SK-N-SH (cell line): ENCODE measurements around the gene SENP1. TPM values are rescaled to one million over a fixed set of nuclear protein-coding genes. Genes with fewer than 3 reads are reported as not detected.

Source experiments
- CTCF ChIA-PET: fragments of 300-600, 350-600 bp; formaldehyde crosslinking; extraction: SDS; loops from one replicate; lab custom pipeline; 2021; lab: Yijun Ruan, JAX
- POLR2A ChIA-PET: fragments of 350-600 bp; sonication (Branson Sonifier 250); formaldehyde crosslinking; extraction: SDS; loops from one replicate; lab custom pipeline; 2020; ENCODE audit warnings: antibody characterized with exemption, inconsistent platforms; lab: Yijun Ruan, JAX
- DNase-seq: peaks from one replicate; pipeline ENCODE4 v3.0.0; 2012
- H2AFZ ChIP-seq: fragments of 200-600 bp; sonication (generic); 2 replicates; pipeline ENCODE4 v1.8.1; 2016; ENCODE audit warnings: antibody characterized with exemption, mild to moderate bottlenecking, low read depth
- H3F3A ChIP-seq: fragments of 200-600 bp; sonication (generic); replicated peaks from 2 replicates; pipeline ENCODE3; 2016; ENCODE audit warnings: antibody characterized with exemption, mild to moderate bottlenecking; ENCODE audit not compliant: insufficient read depth
- H3K27ac ChIP-seq, 2 experiments: fragments of 200-500 bp in 1 of 2; fragments of 200-600 bp in 1 of 2; sonication (Bioruptor generic) in 1 of 2; sonication (generic), shearing (Covaris generic) in 1 of 2; 2 replicates each; pipeline versions ENCODE4 v1.5.1 to v1.6.1; 2014 to 2016; ENCODE audit warnings: low read depth in 2 of 2, inconsistent platforms in 1 of 2, low read length in 1 of 2, mild to moderate bottlenecking in 1 of 2, mixed read lengths in 1 of 2
- H3K27me3 ChIP-seq: fragments of 200-600 bp; sonication (generic), shearing (Covaris generic); 2 replicates; pipeline ENCODE4 v1.6.1; 2016; ENCODE audit warnings: mixed run types; ENCODE audit not compliant: insufficient read depth
- H3K36me3 ChIP-seq, 2 experiments: fragments of 200-500 bp in 1 of 2; fragments of 200-600 bp in 1 of 2; sonication (Bioruptor generic) in 1 of 2; sonication (generic) in 1 of 2; replicated peaks in 1 of 2; 2 replicates each; pipeline versions ENCODE3 to v1.5.1; 2014 to 2016; ENCODE audit warnings: low read length in 1 of 2, mild to moderate bottlenecking in 1 of 2; ENCODE audit not compliant: insufficient read depth in 2 of 2, control insufficient read depth in 1 of 2
- H3K4me1 ChIP-seq, 2 experiments: fragments of 200-500 bp in 1 of 2; fragments of 200-600 bp in 1 of 2; sonication (Bioruptor generic) in 1 of 2; sonication (generic), shearing (Covaris generic) in 1 of 2; 2 replicates each; pipeline versions ENCODE4 v1.5.1 to v1.6.1; 2014 to 2016; ENCODE audit warnings: low read depth in 1 of 2, low read length in 1 of 2, mixed run types in 1 of 2; ENCODE audit not compliant: insufficient read depth in 2 of 2, control insufficient read depth in 1 of 2
- H3K4me2 ChIP-seq: fragments of 200-600 bp; sonication (generic), shearing (Covaris generic); 2 replicates; pipeline ENCODE4 v1.6.1; 2017; ENCODE audit warnings: mixed run types
- H3K4me3 ChIP-seq, 2 experiments: fragments of 200-500 bp in 1 of 2; fragments of 200-600 bp in 1 of 2; sonication (Bioruptor generic) in 1 of 2; sonication (generic), shearing (Covaris generic) in 1 of 2; 2 replicates each; pipeline versions ENCODE4 v1.5.1 to v1.8.1; 2014 to 2016; ENCODE audit warnings: low read depth in 2 of 2, inconsistent platforms in 1 of 2, low read length in 1 of 2, mild to moderate bottlenecking in 1 of 2, mixed read lengths in 1 of 2, moderate library complexity in 1 of 2
- H3K79me2 ChIP-seq: fragments of 200-600 bp; sonication (generic); 2 replicates; pipeline ENCODE4 v1.8.1; 2017; ENCODE audit warnings: mild to moderate bottlenecking; ENCODE audit not compliant: insufficient read depth
- H3K9ac ChIP-seq: fragments of 200-600 bp; sonication (generic); 2 replicates; pipeline ENCODE4 v1.6.1; 2017; ENCODE audit warnings: mixed run types
- H3K9me2 ChIP-seq: fragments of 200-600 bp; sonication (generic); 2 replicates; pipeline ENCODE4 v1.6.1; 2017; ENCODE audit warnings: mixed run types
- H3K9me3 ChIP-seq: fragments of 200-600 bp; sonication (generic); 2 replicates; pipeline ENCODE4 v1.6.1; 2017; ENCODE audit warnings: mixed run types, mild to moderate bottlenecking, moderate library complexity
- H4K20me1 ChIP-seq: fragments of 200-600 bp; sonication (generic); 2 replicates; pipeline ENCODE4 v1.6.1; 2017; ENCODE audit warnings: mild to moderate bottlenecking, mixed run types; ENCODE audit not compliant: insufficient read depth
- EZH2phosphoT487 ChIP-seq: fragments of 200-600 bp; sonication (generic); IDR thresholded peaks from 2 replicates; pipeline ENCODE4 v1.6.1; 2017; ENCODE audit warnings: low read depth, mixed run types, mild to moderate bottlenecking, antibody characterized with exemption, moderate library complexity, borderline replicate concordance
- JUND ChIP-seq: IDR thresholded peaks from 2 replicates; pipeline ENCODE4 v1.4.0; 2012
- MEF2A ChIP-seq: IDR thresholded peaks from 2 replicates; pipeline ENCODE4 v1.4.0; 2012; ENCODE audit warnings: low read depth, borderline replicate concordance
- NFIC ChIP-seq: IDR thresholded peaks from 2 replicates; pipeline ENCODE4 v1.4.0; 2012; ENCODE audit warnings: borderline replicate concordance
- NRF1 ChIP-seq: IDR thresholded peaks from 2 replicates; pipeline ENCODE4 v1.6.1; 2012; ENCODE audit warnings: low read depth, mild to moderate bottlenecking, low read length
- RAD21 ChIP-seq: IDR thresholded peaks from 2 replicates; pipeline ENCODE4 v1.6.1; 2012; ENCODE audit warnings: mild to moderate bottlenecking, low read length
- RFX5 ChIP-seq: IDR thresholded peaks from 2 replicates; pipeline ENCODE4 v1.6.1; 2012; ENCODE audit warnings: mild to moderate bottlenecking, improper control_type of control experiment, low read length
- SIN3A ChIP-seq: IDR thresholded peaks from 2 replicates; pipeline ENCODE4 v1.6.1; 2012; ENCODE audit warnings: low read depth, mild to moderate bottlenecking, low read length, moderate library complexity, borderline replicate concordance
- TAF1 ChIP-seq: IDR thresholded peaks from 2 replicates; pipeline ENCODE4 v1.6.1; 2012; ENCODE audit warnings: low read depth, mild to moderate bottlenecking, low read length, moderate library complexity, borderline replicate concordance
- TEAD4 ChIP-seq: IDR thresholded peaks from 2 replicates; pipeline ENCODE4 v1.4.0; 2012; ENCODE audit warnings: mild to moderate bottlenecking, borderline replicate concordance; ENCODE audit not compliant: insufficient read depth
- USF1 ChIP-seq: IDR thresholded peaks from 2 replicates; pipeline ENCODE4 v1.4.0; 2012; ENCODE audit warnings: low read depth, borderline replicate concordance
- WGBS: methylation state at CpG from one replicate; pipeline ENCODE4 v1.1.6; 2017; ENCODE audit warnings: low lambda C conversion rate; 5-methylcytosine and 5-hydroxymethylcytosine counted together
- polyA plus RNA-seq, 3 experiments: library from polyadenylated mRNA; depleted of rRNA; stranded (reverse); fragments of >200 nt; gene quantifications; 2 replicates each; pipeline ENCODE4 v1.2.3, GENCODE V29; 2012
- TF ChIP-seq, protein P1 (sequence below): IDR thresholded peaks from 2 replicates; pipeline ENCODE4 v1.6.1; 2012; ENCODE audit warnings: mild to moderate bottlenecking, low read depth, low read length, moderate library complexity
- TF ChIP-seq, protein P2 (sequence below): IDR thresholded peaks from 2 replicates; pipeline ENCODE4 v1.4.0; 2012; ENCODE audit warnings: low read depth, borderline replicate concordance
- TF ChIP-seq, protein P3 (sequence below): fragments of 150-350 bp; IDR thresholded peaks from 2 replicates; pipeline ENCODE4 v1.6.1; 2017; ENCODE audit warnings: antibody characterized with exemption, low read length, low read depth, borderline replicate concordance

The SENP1 gene
- polyA plus RNA-seq, 1 of the 3 experiments (the other 2 are of a cell fraction): 5.6 TPM

GRCh38 chr12:48065041-48065440 lies 40.8 kb downstream of the SENP1 start:
- H3K27me3 ChIP-seq: no peaks in the 10 kb centered on the region
- WGBS: 92% methylated on average over 5 of the region's 5 CpGs
- H3K9me2 ChIP-seq: no peaks in the 10 kb centered on the region
- TF ChIP-seq RAD21 (no peak), SIN3A (no peak), NRF1 (no peak), USF1 (no peak), NFIC (no peak)
- TF ChIP-seq, protein P1, sequence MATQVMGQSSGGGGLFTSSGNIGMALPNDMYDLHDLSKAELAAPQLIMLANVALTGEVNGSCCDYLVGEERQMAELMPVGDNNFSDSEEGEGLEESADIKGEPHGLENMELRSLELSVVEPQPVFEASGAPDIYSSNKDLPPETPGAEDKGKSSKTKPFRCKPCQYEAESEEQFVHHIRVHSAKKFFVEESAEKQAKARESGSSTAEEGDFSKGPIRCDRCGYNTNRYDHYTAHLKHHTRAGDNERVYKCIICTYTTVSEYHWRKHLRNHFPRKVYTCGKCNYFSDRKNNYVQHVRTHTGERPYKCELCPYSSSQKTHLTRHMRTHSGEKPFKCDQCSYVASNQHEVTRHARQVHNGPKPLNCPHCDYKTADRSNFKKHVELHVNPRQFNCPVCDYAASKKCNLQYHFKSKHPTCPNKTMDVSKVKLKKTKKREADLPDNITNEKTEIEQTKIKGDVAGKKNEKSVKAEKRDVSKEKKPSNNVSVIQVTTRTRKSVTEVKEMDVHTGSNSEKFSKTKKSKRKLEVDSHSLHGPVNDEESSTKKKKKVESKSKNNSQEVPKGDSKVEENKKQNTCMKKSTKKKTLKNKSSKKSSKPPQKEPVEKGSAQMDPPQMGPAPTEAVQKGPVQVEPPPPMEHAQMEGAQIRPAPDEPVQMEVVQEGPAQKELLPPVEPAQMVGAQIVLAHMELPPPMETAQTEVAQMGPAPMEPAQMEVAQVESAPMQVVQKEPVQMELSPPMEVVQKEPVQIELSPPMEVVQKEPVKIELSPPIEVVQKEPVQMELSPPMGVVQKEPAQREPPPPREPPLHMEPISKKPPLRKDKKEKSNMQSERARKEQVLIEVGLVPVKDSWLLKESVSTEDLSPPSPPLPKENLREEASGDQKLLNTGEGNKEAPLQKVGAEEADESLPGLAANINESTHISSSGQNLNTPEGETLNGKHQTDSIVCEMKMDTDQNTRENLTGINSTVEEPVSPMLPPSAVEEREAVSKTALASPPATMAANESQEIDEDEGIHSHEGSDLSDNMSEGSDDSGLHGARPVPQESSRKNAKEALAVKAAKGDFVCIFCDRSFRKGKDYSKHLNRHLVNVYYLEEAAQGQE: no peak
- TF ChIP-seq, protein P2, sequence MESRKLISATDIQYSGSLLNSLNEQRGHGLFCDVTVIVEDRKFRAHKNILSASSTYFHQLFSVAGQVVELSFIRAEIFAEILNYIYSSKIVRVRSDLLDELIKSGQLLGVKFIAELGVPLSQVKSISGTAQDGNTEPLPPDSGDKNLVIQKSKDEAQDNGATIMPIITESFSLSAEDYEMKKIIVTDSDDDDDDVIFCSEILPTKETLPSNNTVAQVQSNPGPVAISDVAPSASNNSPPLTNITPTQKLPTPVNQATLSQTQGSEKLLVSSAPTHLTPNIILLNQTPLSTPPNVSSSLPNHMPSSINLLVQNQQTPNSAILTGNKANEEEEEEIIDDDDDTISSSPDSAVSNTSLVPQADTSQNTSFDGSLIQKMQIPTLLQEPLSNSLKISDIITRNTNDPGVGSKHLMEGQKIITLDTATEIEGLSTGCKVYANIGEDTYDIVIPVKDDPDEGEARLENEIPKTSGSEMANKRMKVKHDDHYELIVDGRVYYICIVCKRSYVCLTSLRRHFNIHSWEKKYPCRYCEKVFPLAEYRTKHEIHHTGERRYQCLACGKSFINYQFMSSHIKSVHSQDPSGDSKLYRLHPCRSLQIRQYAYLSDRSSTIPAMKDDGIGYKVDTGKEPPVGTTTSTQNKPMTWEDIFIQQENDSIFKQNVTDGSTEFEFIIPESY: no peak
- TF ChIP-seq, protein P3, sequence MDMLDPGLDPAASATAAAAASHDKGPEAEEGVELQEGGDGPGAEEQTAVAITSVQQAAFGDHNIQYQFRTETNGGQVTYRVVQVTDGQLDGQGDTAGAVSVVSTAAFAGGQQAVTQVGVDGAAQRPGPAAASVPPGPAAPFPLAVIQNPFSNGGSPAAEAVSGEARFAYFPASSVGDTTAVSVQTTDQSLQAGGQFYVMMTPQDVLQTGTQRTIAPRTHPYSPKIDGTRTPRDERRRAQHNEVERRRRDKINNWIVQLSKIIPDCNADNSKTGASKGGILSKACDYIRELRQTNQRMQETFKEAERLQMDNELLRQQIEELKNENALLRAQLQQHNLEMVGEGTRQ: no peak
- H3K9ac ChIP-seq: no peak overlapping the region
- H2AFZ ChIP-seq: no peak overlapping the region
- H3K27ac ChIP-seq: no peak overlapping the region
- CTCF ChIA-PET: no interaction called here
- peaks cover 63 to 76% of the 10 kb centered on the region in 2 experiments for H3K36me3 ChIP-seq
- 0 out of 2 replicates have a peak, but pooled peaks cover 4% of the 10 kb centered on the region for H3K9me3 ChIP-seq
- no peak for DNase-seq
- H4K20me1 ChIP-seq: no peaks in the 10 kb centered on the region
- H3F3A ChIP-seq: no peaks in the 10 kb centered on the region
- POLR2A ChIA-PET: no interaction called here
- no peak overlapping the region for H3K4me3 ChIP-seq
- H3K4me1 ChIP-seq: no peaks in the 10 kb centered on the region
- no peak overlapping the region for H3K4me2 ChIP-seq
- no peaks in the 10 kb centered on the region for H3K79me2 ChIP-seq

GRCh38 chr12:48063530-48063929 lies 42.3 kb downstream of the SENP1 start:
- ChIA-PET POLR2A (no interaction called here), CTCF (no interaction called here)
- Histone ChIP-seq H3K36me3 (peaks cover 68 to 80% of the 10 kb centered on the region in 2 experiments), H3K27me3 (no peaks in the 10 kb centered on the region), H3K4me3 (no peak overlapping the region), H4K20me1 (no peaks in the 10 kb centered on the region), H3K9me2 (no peaks in the 10 kb centered on the region), H3K79me2 (no peaks in the 10 kb centered on the region), H3K4me2 (no peak overlapping the region), H3F3A (no peaks in the 10 kb centered on the region), H3K4me1 (no peaks in the 10 kb centered on the region), H2AFZ (no peak overlapping the region), H3K27ac (no peak overlapping the region), H3K9ac (no peak overlapping the region), H3K9me3 (peaks cover 11% of the 10 kb centered on the region; the same call in 1 of the 2 replicates)
- 94% methylated on average over 6 of the region's 6 CpGs for WGBS
- DNase-seq: no peak
- no peak for TF ChIP-seq EZH2phosphoT487
- no peak for TF ChIP-seq TEAD4
- TF ChIP-seq MEF2A: no peak
- TF ChIP-seq, protein P2: no peak
- TF ChIP-seq TAF1: no peak
- no peak for TF ChIP-seq RFX5
- no peak for TF ChIP-seq JUND
